GM18873 (cell line): ENCODE measurements around the gene MBIP.

Source experiments
- ATAC-seq: cut with Tn5 transposase; IDR thresholded peaks from one replicate; pipeline ENCODE4 v1.9.1; 2021; ENCODE audit warnings: mild to moderate bottlenecking, moderate library complexity, moderate number of reproducible peaks; ENCODE audit not compliant: unreplicated experiment, low FRiP score

The MBIP gene

GRCh38 chr14:36271222-36271621 lies 49.2 kb downstream of the MBIP start:
- no peak for ATAC-seq

- peak; percentile 53 for ATAC-seq
Measured at GRCh38 chr14:36270191-36270590, 50.2 kb downstream of the MBIP start.

- ATAC-seq: no peak
Measured at GRCh38 chr14:36268121-36268520, 52.3 kb downstream of the MBIP start.

- ATAC-seq: no peak
Measured at GRCh38 chr14:36264595-36264994, 55.8 kb downstream of the MBIP start.

- ATAC-seq: no peak
Measured at GRCh38 chr14:36264107-36264506, 56.3 kb downstream of the MBIP start.

- no peak for ATAC-seq
Measured at GRCh38 chr14:36260970-36261640, 59.3 kb downstream of the MBIP start.

- no peak for ATAC-seq
Measured at GRCh38 chr14:36258241-36258640, 62.2 kb downstream of the MBIP start.

- ATAC-seq: no peak
Measured at GRCh38 chr14:36256126-36256801, 64.2 kb downstream of the MBIP start.

- ATAC-seq: no peak
Measured at GRCh38 chr14:36254020-36254624, 66.3 kb downstream of the MBIP start.
